Caki2 (cell line): ENCODE data around the gene NID1. TPM values are rescaled to one million over a fixed set of nuclear protein-coding genes. Genes with fewer than 3 reads are reported as not detected.
A peak's percentile ranks its signal among the peaks of the same experiment; 100 is the strongest.

ENCODE experiments used
- DNase-seq: peaks from one replicate; pipeline ENCODE4 v3.0.0-alpha.2; 2015; ENCODE audit warnings: low read depth
- in situ Hi-C: cut with HindIII; loops from 2 replicates; pipeline ENCODE4 v1.10.0; 2016; ENCODE audit warnings: low sequenced_read_pairs, low pct_unique_long_range_greater_than_20kb, mixed read lengths
- total RNA-seq: library from RNA; depleted of rRNA; stranded (reverse); fragments of >200 nt; shearing (Covaris generic); gene quantifications from 2 replicates; pipeline ENCODE4 v1.2.3, GENCODE V29; 2014; ENCODE audit warnings: low replicate concordance; rRNA removed

NID1 gene
- 0.37 and 1.2 TPM in 2 replicates for total RNA-seq

GRCh38 chr1:236064674-236065508, at the start of gene NID1:
NID1 (minus strand) TSS chr1:236065090; CDS start chr1:236065079, 11 bp downstream.
- in situ Hi-C loops: no loop called here
- peak; percentile 74 for DNase-seq

DNA sequence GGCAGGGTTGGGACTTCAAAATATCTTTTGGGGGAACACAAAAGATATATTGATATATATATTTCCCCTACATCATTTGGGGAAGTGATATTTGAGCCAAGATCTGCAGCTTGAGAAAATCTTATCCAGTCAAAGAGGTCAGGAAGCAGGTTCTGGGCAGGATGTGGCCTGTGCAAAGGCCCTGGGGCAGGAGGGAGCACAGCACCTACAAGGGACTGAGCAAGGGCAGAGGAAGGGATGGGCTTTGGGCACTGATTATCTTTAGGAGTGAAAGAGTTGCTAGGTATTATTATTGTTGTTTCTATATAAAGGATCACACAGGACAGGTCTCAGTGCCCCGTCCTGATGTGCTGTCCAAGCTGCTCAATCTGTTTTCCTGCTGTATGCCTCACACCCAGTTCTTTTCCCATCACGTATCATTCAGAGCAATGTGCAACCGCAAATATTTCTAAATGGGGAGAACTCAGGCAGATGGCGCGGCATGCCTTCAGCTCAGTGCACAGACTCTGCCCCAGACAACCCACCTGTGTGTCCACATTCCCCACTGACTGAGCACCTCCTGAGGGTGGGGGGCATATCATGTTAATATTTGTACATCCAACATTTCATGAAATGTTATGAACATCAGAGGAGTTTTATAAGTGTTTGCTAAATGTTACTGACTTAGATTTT, 49.3 kb upstream of the NID1 start:
- no peak for DNase-seq
- in situ Hi-C loops: no loop called here

GRCh38 chr1:236113324-236114032, 48.6 kb upstream of the NID1 start:
- no peak for DNase-seq
- in situ Hi-C loops: no loop called here

DNA sequence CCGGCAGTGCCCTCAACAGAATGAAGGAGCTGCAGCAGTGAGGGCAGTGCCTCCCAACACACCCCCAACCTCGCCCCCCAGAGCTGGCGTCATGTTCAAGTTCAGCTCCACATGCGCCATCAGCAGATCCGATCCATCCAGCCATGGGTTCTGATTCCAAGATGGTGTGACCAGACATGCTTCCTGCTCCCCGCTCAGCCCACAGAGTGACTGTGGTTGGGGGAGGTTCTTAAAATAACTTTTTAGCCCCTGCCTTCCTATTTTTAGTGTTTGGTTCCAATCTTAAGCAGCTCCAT, 47.4 kb upstream of the NID1 start:
- in situ Hi-C loops: no loop called here
- DNase-seq: no peak

DNA sequence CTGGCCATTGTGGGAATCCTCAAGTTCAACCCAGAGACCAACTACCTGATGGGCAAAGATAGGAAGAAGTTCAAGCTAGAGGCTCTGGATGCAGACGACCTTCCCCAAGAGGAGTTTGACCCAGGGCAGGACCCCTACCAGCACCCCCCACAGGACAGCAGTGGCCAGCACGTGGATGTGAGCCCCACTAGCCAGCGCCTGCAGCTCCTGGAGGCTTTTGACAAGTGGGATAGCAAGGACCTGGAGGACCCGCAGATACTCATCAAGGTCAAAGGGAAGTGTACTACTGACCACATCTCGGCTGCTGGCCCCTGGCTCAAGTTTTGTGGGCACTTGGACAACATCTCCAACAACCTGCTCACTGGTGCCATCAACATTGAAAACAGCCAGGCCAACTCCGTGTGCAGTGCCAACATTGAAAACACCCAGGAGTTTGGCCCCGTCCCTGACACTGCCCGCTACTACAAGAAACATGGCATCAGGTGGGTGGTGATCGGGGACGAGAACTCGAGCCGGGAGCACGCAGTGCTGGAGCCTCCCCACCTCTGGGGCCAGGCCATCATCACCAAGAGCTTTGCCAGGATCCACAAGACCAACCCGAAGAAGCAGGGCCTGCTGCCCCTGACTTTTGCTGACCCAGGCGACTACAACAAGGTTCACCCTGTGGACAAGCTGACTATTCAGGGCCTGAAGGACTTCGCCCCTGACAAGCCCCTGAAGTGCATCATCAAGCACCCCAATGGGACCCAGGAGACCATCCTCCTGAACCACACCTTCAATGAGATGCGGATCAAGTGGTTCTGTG, 46.8 kb upstream of the NID1 start:
- in situ Hi-C loops: no loop called here
- DNase-seq: no peak

GRCh38 chr1:236110137-236110536, 45.2 kb upstream of the NID1 start:
- in situ Hi-C loops: no loop called here
- no peak for DNase-seq

GRCh38 chr1:236108027-236108648, 43.2 kb upstream of the NID1 start:
- DNase-seq: no peak
- in situ Hi-C loops: no loop called here

GRCh38 chr1:236107121-236107907, 42.4 kb upstream of the NID1 start:
- DNase-seq: no peak
- in situ Hi-C loops: no loop called here

DNA sequence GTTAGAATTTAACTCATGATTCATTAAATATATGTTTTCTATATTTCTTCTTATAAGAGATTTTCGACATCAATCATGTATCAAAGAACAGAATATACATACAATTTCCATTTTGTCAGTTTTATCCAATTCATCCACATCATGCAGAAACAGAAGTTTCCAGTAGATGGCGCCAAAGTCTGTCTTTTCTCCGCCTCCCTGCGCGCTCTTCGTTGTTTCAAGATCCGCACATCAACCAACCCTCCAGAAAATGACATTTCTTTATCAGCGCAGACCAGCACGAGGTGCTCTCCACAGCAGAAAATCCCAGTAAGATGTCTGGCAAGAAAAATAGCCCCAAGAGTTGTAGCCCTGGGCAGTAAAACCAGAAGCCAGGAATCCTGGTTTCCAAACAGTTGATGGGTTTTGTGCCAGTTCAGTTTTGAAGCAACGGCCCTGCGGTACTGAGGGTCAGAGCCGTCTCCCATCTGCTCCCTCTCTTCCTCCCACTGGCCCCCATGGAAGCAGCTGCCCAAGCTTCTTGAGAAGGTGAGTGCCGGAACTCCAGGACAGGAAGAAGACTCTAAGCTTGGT, 38.8 kb upstream of the NID1 start:
- peak; percentile 31 for DNase-seq
- in situ Hi-C loops: no loop called here

- no peak for DNase-seq
- in situ Hi-C loops: no loop called here
Observed at GRCh38 chr1:236103059-236103458, 38.2 kb upstream of the NID1 start.

GRCh38 chr1:236102611-236103010, 37.7 kb upstream of the NID1 start:
- in situ Hi-C loops: no loop called here
- DNase-seq: no peak

- in situ Hi-C loops: no loop called here
Observed at GRCh38 chr1:236101233-236102200, 36.6 kb upstream of the NID1 start.

GRCh38 chr1:236100799-236101198, 35.9 kb upstream of the NID1 start:
- in situ Hi-C loops: no loop called here
- no peak for DNase-seq

More at GRCh38 chr1:236101233-236102200, 36.6 kb upstream of the NID1 start:
- no peak for DNase-seq

- DNase-seq: no peak
- in situ Hi-C loops: no loop called here
Observed at GRCh38 chr1:236099355-236099974, 34.6 kb upstream of the NID1 start.

DNA sequence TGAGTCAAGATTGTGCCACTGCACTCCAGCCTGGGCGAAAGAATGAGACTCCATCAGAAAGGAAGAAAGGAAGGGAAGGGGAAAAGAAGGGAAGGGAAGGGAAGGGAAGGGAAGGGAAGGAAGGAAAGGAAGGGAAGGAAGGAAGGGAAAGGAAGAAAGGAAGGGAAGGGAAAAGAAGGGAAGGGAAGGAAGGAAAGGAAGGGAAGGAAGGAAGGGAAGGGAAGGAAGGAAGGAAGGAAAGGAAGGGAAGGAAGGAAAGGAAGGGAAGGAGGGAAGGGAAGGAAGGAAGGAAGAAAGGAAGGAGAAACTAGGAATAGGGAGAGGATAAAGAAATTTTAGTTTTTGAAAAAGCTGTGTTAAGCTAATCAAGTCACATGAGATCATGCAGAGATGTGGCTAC, 33.4 kb upstream of the NID1 start:
- in situ Hi-C loops: no loop called here
- no peak for DNase-seq
